ENCODE measurements around the gene TSSK2.

Gene TSSK2

GRCh38 chr22:19094393-19094997 is 36.6 kb upstream of the TSSK2 start:
- no peaks in the 10 kb centered on the region for H3K36me3 ChIP-seq (ENCODE audit: low read length)
- no peaks in the 10 kb centered on the region for H4K20me1 ChIP-seq (ENCODE audit: low read depth, low read length)
- TF ChIP-seq, protein P1, sequence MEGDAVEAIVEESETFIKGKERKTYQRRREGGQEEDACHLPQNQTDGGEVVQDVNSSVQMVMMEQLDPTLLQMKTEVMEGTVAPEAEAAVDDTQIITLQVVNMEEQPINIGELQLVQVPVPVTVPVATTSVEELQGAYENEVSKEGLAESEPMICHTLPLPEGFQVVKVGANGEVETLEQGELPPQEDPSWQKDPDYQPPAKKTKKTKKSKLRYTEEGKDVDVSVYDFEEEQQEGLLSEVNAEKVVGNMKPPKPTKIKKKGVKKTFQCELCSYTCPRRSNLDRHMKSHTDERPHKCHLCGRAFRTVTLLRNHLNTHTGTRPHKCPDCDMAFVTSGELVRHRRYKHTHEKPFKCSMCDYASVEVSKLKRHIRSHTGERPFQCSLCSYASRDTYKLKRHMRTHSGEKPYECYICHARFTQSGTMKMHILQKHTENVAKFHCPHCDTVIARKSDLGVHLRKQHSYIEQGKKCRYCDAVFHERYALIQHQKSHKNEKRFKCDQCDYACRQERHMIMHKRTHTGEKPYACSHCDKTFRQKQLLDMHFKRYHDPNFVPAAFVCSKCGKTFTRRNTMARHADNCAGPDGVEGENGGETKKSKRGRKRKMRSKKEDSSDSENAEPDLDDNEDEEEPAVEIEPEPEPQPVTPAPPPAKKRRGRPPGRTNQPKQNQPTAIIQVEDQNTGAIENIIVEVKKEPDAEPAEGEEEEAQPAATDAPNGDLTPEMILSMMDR (IDR thresholded peaks at IDR 0.05; ENCODE audit: insufficient read depth, low read length, poor library complexity, severe bottlenecking): no peak
- TF ChIP-seq EZH2phosphoT487 (conservative IDR thresholded peaks at IDR 0.05; ENCODE audit: low read length): no peak
- H2AFZ ChIP-seq (ENCODE audit: low read depth, low read length, severe bottlenecking): no peak overlapping the region
- H3F3A ChIP-seq (ENCODE audit: insufficient read depth): no peaks in the 10 kb centered on the region
- H3K9ac ChIP-seq (ENCODE audit: low read length): no peak overlapping the region
- H3K79me2 ChIP-seq (ENCODE audit: insufficient read depth, low read length): no peaks in the 10 kb centered on the region; the same call in 1 of the 2 replicates
- no peaks in the 10 kb centered on the region for H3K9me2 ChIP-seq (replicated peaks; ENCODE audit: insufficient read depth, low read length)
- H3K27me3 ChIP-seq (ENCODE audit: low read length): no peaks in the 10 kb centered on the region
- no peak overlapping the region for H3K27ac ChIP-seq (ENCODE audit: low read depth, low read length)
- H3K4me3 ChIP-seq (ENCODE audit: insufficient read depth, low read length, poor library complexity, severe bottlenecking): no peak overlapping the region
- H3K4me2 ChIP-seq (ENCODE audit: low read depth, low read length, poor library complexity, severe bottlenecking): no peak overlapping the region
- no peaks in the 10 kb centered on the region for H3K9me3 ChIP-seq (ENCODE audit: insufficient read depth, low read length)

- H3K4me3 ChIP-seq (ENCODE audit: insufficient read depth, low read length, poor library complexity, severe bottlenecking): no peak overlapping the region
- no peak overlapping the region for H3K9ac ChIP-seq (ENCODE audit: low read length)
- no peak overlapping the region for H3K27ac ChIP-seq (ENCODE audit: low read depth, low read length)
- no peaks in the 10 kb centered on the region for H4K20me1 ChIP-seq (ENCODE audit: low read depth, low read length)
- no peaks in the 10 kb centered on the region for H3K9me2 ChIP-seq (replicated peaks; ENCODE audit: insufficient read depth, low read length)
- H3K79me2 ChIP-seq (ENCODE audit: insufficient read depth, low read length): no peaks in the 10 kb centered on the region; the same call in 1 of the 2 replicates
- H3K4me2 ChIP-seq (ENCODE audit: low read depth, low read length, poor library complexity, severe bottlenecking): no peak overlapping the region
- H3F3A ChIP-seq (ENCODE audit: insufficient read depth): no peaks in the 10 kb centered on the region
- no peaks in the 10 kb centered on the region for H3K27me3 ChIP-seq (ENCODE audit: low read length)
- no peak overlapping the region for H2AFZ ChIP-seq (ENCODE audit: low read depth, low read length, severe bottlenecking)
- TF ChIP-seq, protein P1 (IDR thresholded peaks at IDR 0.05; ENCODE audit: insufficient read depth, low read length, poor library complexity, severe bottlenecking): no peak
- TF ChIP-seq EZH2phosphoT487 (conservative IDR thresholded peaks at IDR 0.05; ENCODE audit: low read length): no peak
- no peaks in the 10 kb centered on the region for H3K36me3 ChIP-seq (ENCODE audit: low read length)
- no peaks in the 10 kb centered on the region for H3K9me3 ChIP-seq (ENCODE audit: insufficient read depth, low read length)
Observed at GRCh38 chr22:19096555-19096954, 34.6 kb upstream of the TSSK2 start.

GRCh38 chr22:19097518-19097917 is 33.6 kb upstream of the TSSK2 start:
- Histone ChIP-seq H3K27me3 (ENCODE audit: low read length) (no peaks in the 10 kb centered on the region), H3K9ac (ENCODE audit: low read length) (no peak overlapping the region), H3F3A (ENCODE audit: insufficient read depth) (no peaks in the 10 kb centered on the region), H3K9me2 (replicated peaks; ENCODE audit: insufficient read depth, low read length) (no peaks in the 10 kb centered on the region), H3K4me3 (ENCODE audit: insufficient read depth, low read length, poor library complexity, severe bottlenecking) (no peak overlapping the region), H3K4me2 (ENCODE audit: low read depth, low read length, poor library complexity, severe bottlenecking) (no peak overlapping the region), H2AFZ (ENCODE audit: low read depth, low read length, severe bottlenecking) (no peak overlapping the region), H3K27ac (ENCODE audit: low read depth, low read length) (no peak overlapping the region), H3K79me2 (ENCODE audit: insufficient read depth, low read length) (no peaks in the 10 kb centered on the region; the same call in none of the 2 replicates), H4K20me1 (ENCODE audit: low read depth, low read length) (no peaks in the 10 kb centered on the region), H3K36me3 (ENCODE audit: low read length) (no peaks in the 10 kb centered on the region), H3K9me3 (ENCODE audit: insufficient read depth, low read length) (no peaks in the 10 kb centered on the region)
- no peak for TF ChIP-seq EZH2phosphoT487 (conservative IDR thresholded peaks at IDR 0.05; ENCODE audit: low read length)
- TF ChIP-seq, protein P1 (IDR thresholded peaks at IDR 0.05; ENCODE audit: insufficient read depth, low read length, poor library complexity, severe bottlenecking): no peak

Data from SU-DHL-6 (cell line).